Activated CD4-positive, CD25-positive, alpha-beta regulatory T cell treated with anti-CD3 and anti-CD28 coated beads, Interleukin-2, amount 50 U/mL, for 72 hours (primary cell): ENCODE measurements around the gene RAP2B.

Experiments
- DNase-seq: peaks from one replicate; pipeline ENCODE4 v3.0.0; 2021

The RAP2B gene

DNA sequence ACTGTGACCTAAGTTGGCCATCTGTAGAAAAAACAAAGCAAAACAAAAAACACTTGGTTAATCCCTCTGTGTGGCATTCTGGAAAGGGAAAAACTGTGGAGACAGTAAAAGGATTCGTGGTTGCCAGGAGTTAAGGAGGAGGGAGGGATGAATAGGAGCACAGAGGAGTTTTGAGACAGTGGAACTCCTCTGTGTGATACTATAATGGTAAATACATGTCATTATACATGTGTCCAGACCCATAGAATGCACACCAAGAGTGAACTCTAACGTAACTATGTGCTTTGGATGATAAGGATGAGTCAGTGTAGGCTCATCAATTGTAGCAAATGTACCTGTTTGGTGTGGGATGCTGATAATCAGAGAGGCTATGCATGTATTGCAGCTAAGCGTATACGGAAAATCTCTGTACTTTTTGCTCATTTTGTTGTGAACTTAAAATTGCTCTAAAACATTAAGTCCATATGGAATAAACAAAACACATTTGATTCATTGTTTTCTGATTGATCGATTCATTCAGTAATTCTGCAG is 33.4 kb downstream of the RAP2B start:
- DNase-seq: no peak

DNA sequence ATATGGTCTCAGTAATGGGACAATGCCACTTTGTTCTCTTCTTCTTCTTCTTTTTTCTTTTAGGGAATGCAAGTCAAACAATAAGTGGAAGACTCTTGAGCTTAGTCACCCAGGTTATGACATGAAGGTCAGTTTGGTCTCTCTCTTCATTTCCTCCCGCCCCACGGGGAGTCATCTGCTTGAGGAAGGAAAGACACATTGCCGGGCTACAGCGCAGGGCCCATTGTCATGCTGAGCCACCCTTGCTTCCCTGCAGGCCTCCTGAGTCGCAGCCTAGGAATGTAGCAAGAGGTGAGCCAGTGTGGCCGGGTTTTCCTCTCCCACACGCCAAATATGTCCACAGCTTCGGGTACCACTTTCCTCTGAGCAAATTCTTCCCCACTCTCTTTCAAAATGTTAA is 47.6 kb downstream of the RAP2B start:
- DNase-seq: no peak

DNA sequence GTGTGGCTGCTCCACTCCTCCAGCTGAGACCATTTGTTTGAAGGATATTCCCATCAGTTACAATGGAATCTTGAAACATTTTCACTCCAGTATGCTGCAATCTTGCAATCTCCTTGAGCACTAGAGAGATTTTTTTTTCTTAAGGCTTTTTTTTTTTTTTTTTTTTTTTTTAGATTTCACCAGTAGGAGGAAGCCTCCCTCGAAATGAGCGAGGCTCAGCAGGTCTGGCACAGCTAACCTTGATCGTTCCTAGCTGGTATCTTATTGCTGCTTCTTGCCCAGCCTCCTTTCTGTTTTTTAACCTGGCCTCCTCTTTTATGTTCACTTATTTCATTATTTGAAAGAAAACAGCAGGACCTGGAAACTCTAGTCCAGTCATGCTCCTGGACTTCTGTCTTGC is 48.1 kb downstream of the RAP2B start:
- DNase-seq: no peak

DNA sequence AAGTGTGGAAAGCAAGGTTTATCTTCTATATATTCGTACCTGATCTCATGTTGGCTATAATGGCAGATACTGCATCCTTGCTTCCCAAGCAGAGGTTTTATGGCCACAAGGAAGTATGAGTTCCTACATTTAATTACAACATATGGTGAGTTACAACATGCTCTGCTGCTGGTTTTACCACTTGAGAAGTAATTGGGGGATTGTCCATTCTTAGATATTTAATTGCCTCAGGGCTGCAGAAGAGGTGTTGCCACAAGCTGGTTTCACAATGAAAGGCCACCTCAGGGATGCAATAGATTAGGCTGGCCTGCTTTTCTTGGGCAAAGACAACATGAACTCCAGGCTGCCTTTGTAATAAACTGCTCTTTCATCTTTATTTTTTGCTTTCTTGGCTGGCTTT is 48.6 kb downstream of the RAP2B start:
- DNase-seq: no peak

DNA sequence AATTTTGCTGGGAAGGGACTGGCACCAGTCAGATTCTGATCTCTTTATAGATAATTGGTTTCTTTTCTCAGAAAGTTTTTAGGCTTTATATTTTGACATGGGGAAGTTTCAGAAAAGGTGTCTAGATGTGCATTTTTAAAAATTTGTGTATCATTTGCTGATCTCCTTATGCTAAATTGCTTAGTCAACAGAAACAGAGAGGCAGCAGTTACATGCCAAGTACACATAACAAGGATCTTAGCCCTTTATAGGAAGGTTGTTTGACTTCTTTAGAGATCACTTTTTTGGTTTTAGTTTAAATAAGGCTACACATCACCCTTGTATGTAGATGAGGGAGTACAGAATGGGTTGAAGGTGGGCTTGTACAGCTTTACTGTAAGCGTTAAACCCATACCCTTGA is 53.5 kb downstream of the RAP2B start:
- DNase-seq: no peak

DNA sequence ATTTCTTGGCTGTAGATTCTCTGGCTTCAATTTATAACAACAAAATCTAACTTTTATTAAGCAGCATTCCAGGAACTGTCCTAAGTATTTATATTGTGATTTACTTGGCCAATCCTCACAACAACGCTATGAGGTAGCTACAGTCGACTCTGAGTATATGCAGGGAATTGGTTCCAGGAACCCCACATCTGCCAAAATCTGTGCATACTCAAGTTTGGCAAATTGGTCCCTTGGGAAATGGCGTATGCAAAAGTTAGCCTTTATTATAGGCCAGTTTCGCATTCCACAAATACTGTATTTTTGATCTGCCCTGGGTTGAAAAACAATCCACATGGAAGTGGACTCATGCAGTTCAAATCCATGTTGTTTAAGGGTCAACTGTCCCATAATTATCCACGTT is 53.9 kb downstream of the RAP2B start:
- no peak for DNase-seq

DNA sequence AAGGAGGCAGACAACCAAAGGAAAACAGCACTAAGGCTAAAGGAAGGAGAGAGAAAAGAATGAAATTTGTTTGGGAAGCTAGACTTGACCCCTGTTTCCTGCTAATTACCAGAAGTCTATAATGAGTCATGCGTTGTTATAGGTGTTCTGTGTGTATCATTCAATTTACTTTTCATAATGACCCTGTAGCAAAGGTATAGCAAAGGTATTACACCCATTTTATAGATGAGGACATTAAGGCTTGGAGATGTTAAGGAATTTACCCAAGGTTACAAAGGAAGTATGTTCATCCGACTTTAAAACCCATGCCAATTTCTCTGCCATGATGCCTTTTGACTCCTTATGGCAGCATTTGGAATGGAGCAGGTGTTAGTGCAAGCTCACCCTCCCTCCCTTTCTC is 54.9 kb downstream of the RAP2B start:
- no peak for DNase-seq

DNA sequence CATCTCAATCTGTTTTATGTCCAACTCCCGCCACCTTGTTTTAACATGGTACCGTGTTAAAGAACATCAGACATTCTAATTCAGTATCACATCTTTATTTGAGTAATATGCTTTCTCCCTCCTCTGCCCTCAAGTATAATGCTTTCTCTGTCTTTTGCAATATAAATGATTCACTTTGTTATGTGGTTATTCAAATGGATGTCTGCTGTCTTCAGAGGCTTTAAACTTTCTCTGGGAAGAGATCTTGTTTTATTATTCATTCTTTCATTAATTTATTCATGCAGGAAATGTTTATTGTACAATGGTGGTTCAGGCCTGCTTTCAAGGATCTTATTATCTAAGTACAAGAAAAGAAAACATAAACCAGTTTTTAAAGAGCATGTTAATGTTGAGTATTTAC is 57.1 kb downstream of the RAP2B start:
- DNase-seq: no peak
